ENCODE measurements around the gene FLYWCH2.

The FLYWCH2 gene, protein sequence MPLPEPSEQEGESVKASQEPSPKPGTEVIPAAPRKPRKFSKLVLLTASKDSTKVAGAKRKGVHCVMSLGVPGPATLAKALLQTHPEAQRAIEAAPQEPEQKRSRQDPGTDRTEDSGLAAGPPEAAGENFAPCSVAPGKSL

DNA sequence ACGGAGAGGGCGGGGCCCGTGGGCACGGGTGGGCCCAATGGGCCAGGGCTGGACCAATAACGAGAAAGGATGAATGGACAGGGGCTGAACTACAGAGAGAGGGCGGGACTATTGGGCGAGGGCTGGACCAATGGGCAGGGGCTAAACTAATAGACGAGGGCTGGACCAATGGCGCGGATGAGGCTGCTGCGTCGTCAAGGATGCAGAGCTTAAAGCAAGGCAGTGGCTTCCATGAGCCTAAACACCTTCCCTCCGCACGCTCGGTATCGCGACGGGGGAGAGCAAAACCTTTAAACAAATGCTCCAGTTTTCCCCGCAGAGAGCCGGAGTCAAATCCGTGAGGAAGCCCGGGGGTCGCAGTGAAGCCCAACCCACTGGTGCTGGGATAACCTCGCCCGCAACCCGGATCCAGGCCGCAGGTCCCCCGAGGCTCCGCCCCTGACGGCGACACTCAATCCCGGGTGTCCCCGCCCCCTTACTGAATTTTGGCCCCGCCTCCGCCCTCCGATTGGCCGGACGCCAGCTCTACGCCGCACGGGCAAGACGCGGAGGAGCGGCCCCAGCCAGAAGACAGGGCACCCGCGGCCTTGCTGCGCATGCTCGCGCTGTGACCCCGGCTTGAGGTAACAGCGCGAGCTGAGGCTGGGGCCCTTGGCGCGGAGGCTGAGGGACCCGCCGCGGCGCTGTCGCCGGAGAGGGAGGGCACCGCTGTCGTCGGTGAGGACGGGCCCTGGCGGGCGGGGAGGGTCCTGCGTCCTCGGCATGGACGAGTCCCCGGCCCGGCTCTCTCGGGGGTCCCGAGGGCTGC, at the start of gene FLYWCH2:
TSS of gene FLYWCH2 (plus strand) at position 566 of the 808 bp plus-strand sequence. CDS start 13,235 bp downstream, outside the sequence.
- DNase-seq (ENCODE audit: low spot score): peak; percentile 100

DNA sequence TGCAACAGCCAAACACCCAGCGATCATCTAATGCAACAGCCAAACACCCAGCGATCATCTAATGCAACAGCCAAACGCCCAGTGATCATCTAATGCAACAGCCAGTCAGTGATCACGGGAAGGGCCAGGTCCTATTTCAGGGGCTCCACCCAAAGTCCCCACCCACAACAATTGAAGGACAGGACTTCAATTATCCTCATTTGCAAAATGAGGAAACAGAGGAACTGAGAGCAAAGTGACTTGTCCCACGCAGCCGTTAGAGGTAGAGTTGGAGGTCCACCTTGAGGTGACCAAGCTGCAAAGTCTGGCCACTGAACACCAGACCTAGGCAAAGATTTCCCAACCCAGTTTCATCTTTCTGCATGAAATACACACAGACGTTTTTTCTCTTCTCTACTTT, 49.2 kb upstream of the FLYWCH2 start:
- DNase-seq (ENCODE audit: low spot score): no peak

DNA sequence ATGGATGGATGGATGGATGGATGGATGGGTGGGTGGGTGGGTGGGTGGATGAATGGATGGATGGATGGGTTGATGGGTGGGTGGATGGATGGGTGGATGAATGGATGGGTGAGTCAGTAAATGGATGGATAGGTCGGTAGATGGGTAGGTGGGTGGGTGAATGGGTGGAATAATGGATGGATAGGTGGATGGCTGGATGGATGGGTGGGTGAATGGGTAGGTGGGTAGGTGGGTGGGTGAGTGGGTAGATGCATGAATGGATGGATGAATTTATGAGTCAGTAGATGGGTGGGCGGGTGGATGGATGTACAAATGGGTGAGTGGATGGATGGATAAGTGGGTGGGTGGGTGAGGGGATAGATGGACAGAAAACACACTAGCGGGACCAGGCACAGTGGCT, 48.0 kb upstream of the FLYWCH2 start:
- DNase-seq (ENCODE audit: low spot score): no peak

DNA sequence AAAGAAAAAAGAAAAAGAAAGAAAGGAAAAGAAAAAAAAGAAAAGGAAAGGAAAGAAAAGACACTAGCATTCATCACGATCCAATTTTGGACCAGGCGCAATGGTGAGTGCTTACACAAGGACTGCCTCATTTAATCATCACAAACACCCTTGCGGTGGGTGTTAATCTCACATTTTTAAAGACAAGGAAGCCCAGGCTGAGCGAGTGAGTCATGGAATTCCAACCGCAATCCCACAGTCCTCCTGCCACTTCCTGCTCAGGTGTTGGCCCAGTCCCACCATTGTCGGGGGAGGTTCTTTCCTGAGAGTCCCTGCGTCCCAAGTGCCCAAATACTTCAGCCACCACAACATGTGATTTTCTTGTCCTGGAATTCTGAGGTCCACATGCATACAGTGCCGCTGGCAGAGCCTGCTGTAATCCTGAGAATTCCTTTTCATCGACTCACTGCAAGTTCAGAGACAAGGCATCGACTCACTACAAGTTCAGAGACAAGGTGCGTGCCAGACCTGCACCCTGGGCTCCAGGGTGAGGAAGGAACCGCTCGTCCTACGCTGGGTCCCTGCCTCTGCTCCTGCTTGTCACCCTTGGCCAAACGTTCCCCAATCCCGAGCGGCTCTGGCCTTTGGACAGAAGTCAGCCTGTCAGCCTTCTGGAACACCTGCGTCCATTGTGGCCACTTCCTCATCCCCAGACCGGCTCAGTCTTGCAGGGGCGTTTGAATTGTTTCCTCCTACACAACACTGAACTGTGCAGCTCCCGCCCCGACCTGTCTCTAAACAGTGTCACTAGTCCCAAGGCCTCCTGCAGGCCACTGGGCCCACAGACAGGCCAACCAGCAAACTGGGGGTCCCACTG, 47.1 kb upstream of the FLYWCH2 start:
- DNase-seq (ENCODE audit: low spot score): no peak

DNA sequence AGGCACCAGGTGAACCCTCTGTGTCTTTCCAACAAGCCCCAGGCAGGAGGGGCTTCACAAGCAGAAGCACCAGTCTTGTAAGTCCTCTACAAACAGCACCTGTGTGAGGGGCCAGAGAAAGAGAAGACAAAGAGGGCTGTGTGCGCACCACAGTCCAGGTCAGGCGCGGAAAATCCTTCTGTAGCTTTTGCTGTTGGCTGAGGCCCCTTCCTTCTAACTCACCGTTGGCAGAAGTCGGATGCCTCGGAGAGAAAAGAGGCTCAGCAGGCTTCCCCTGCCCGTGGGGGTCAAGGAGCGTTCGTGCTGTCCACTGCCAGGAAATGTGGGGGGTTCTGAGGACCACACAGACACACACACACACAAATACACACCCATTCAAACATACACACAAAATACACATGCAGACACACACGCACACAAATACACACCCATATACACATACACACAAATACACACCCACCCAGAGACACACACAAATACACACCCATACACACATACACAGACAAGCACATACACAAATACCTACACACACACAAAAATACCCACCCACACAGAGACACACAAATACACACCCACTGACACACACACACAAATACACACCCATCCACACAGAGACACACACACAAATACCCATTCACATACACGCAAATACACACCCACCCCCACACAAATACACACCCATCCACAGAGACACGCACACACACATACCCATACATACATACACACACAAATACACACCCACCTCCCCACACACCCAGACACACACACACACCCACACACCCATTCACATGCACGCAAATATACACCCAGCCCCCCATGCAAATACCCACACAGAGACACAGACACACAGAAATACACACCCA, 46.1 kb upstream of the FLYWCH2 start:
- DNase-seq (ENCODE audit: low spot score): no peak

DNA sequence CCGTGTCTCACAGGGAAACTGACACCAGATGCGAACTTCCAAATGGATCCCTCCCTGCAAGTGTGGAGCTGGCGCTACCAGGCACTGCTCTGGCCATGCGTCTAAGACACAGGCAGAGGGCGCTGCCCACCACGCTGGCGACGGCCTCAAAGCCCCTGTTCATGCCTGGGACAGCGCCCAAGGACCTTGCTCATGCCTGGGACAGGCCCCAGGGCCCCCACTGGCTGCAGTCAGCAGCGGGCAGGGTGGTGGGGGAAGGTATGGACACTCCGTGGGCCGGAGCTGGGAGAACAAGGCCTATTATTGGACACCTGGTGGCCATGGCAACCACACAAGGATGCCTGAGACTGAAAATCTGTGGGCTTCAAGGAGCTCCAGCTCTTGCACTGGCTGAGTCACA, 44.1 kb upstream of the FLYWCH2 start:
- DNase-seq (ENCODE audit: low spot score): peak; percentile 86

DNA sequence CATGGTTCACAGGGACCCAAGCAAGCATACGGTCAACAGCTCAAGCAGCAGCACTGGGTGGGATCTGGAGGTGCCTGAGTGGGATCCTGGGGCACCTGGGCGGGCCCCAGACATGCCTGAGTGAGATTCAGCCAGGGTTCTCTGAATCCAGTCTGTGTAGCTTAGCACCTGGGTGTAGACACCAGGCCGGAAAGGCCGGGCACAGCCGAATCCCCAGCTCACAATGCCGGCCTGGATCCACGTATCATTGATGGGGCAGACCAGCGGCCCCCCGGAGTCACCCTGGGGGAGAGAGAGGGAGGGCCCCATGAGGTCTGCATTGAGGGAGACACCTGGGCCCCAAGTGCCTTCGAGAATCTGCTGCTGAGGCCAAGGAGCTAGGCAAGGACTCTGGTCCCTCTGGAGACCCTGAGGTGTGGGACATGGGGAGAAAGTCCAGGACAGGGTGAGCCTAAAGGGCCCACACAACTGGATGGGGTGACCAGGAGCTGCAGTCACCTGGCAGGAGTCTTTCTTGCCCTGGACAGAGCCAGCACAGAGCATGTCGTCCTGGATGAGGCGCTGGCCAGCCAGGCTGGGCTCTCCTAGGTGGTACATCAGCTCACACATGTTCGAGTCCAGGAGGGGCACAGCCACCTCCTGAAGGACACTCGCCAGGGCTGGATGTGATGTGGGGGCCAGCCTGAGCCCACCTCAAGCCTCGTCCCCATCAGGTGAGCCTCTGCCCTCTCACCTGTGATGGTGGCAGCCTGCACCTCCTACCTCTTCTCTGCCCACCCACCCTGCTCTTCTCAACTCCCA, 43.2 kb upstream of the FLYWCH2 start:
- no peak for DNase-seq (ENCODE audit: low spot score)

DNA sequence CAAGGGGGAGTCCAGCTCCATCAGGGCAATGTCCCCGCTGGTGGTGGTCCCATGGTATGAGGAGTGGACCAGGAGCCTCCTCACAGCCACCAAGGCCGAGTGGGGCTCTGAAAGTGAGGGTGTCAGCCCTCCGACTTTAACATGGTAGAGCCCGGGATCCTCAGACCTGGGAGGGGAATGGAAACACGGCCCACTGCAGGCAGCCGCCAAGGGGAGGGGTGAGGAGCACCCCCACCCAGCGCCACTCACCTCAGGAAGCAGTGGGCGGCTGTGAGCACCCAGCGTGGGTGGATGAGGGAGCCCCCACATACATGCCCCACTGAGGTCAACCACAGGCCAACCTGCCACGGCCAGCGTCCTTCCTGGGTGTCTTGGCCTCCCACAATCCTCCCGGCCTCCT, 42.1 kb upstream of the FLYWCH2 start:
- no peak for DNase-seq (ENCODE audit: low spot score)

DNA sequence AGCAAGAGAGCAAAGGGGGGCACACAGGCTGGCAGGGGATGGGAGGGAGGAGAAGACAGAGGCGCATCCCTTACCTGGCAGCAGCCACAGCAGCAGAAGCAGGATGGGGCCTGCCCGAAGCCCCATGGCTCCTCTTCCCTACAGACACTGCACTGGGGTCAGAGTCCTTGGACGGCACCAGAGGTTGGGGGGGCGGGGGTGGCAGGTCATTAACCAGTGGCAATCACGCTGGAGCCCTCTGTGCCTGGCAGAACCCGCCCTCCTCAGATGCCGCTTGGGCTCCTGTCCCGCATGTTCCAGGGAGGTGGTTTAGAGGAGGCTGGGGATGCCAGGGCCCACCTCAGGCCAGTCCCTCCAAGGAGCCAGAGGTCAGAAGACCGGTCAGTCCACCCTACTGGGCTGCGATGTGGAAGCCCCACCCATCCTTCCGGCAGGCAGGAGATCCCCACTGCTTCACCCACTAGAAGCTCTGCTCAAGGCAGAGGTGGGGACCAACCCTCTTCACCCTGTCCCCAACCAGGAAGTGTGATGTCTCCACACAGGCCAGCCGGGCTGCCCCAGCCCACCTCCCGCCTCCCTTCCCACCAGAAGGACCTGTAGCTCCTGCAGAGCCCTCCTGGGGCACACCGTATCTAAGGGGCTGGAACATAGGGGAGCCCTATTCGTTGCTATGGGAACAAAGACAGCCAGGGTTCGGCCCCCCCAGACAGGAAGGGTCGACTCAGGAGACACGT, 41.2 kb upstream of the FLYWCH2 start:
- no peak for DNase-seq (ENCODE audit: low spot score)

DNA sequence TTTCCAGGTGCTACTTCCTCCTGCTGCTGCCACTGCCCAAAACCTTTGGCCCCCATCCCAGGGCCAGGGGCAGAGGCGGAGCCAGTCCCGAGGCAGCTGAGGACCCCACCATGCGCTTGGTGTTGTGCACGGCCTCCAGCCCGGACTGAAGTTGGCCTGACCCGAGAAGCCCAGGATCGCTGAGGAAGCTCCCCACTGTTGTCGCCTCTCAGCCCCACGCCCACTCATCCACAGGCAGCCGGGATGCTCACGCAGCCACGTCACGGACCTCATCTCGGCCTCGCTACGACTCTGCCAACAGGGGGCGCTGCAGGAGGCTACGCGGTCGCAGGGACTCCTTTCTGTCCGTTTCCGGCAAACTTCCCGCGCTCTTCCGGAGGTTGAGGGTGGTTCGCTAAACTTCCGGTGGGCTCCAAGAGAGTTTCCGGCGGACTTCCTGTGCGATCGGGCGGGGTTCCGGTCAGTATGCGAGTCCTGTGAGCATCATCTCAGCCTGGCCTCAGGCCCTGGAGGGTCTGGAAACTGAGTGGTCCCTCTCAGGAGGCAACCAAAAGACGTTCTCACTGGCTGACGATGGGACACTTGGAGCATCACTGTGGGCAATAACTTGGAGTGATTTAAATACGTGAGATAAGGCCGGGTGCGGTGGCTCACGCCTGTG, 40.5 kb upstream of the FLYWCH2 start:
- peak; percentile 68 for DNase-seq (ENCODE audit: low spot score)

DNA sequence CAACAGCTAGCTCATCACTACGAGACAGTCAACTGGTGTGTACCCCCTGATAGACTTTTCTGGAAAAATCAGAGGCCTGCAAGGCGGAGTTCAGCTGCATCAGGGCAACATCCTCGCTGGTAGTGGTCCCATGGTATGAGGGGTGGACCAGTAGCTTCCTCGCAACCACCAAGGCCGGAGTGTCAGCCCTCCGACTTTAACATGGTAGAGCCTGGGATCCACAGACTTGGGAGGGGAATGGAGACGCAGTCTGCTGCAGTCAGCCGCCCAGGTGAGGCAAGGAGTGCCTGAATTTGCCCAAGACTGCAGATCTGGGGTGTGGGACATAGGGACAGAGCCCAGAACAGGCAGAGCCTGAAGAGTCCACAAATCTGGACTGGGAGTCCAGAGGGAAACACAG, 39.5 kb upstream of the FLYWCH2 start:
- no peak for DNase-seq (ENCODE audit: low spot score)

DNA sequence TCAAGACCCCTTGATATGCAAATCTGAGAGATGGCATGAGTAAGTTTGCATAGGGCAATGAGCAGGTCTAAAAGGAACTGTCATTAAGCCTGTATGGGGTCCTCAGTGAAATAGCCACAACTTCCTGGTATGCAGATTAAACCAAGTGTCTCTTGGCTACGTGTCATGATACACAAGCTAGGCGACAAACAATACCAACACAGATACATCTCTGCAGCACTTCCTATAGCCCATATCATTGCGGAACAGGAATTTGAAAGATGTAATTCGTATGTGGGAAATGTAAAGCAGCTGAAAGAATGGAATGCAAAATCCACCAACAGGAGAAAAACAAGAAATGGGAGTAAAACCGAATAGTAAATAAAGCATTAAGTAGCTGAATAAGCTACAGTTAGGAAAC, 37.9 kb upstream of the FLYWCH2 start:
- DNase-seq (ENCODE audit: low spot score): no peak

DNA sequence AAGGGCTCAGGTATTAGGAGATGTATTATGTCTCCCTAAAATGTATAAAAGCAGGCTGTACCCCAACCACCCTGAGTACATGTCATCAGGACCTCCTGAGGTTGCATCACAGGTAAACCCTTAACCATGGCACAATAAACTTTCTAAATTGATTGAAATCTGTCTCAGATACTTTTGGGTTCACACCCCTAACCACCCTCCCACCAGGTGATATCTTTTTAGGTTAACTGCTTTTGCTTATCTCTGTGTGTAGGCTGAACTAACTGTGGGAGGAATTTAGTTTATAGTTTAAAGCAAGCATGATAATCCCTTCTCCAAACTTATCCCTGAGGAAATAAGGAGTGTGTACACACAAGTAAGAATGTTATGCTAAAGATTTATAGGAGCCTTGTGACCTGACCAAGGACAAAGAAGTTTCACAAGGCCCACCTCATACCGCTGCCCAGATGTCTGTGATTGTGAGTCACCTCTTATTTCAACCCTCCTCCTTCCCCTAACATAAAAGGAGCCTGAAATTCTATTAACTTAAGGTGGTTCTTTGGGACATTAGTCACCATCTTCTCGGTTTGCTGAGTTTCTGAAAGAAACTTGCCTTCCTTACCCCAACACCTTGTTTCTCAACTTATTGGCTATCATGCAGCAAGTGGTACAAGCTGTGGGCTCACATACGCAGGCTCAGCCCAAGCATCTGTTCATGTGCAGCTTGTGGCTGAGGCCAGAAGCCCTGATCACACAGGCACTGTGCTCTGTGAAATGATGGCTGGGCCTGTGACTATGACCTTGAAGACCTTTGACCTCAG, 36.3 kb upstream of the FLYWCH2 start:
- DNase-seq (ENCODE audit: low spot score): no peak

DNA sequence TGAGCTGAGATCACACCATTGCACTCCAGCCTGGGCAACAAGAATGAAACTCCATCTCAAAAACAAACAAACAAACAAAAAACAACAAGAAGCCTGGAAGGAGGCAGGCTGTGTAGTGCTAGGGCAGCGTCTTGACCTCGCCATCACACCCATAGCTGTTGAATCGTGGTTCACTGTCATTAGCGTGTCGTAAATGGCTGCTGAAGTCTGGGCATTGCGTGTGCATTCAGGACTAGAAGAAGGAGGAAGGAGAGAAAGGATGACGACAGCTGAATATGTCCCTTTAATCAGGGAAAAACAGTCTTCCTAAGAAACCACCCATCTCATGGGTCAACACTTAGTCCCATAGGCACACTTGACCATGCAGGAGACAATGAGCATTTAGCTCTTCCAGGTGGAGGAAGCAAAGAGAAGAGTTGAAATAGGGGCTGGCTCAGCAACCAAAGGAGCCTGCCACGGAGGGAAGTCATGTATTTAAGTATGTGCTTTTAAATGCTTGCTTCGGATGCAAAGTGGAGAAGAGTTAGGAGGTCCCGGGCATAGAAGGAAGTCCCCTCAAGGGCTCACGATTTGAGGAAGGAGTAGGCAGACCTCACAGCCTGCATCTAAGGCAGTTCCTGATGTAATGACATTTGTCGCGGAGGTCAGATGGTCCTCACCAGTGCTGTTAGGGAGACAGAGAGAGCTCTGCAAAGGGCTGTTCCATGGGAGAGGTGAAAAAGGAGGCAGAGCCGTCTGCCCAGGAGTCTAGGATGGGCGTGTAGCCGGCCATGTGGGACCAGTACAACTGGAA, 33.9 kb upstream of the FLYWCH2 start:
- peak; percentile 20 for DNase-seq (ENCODE audit: low spot score)

DNA sequence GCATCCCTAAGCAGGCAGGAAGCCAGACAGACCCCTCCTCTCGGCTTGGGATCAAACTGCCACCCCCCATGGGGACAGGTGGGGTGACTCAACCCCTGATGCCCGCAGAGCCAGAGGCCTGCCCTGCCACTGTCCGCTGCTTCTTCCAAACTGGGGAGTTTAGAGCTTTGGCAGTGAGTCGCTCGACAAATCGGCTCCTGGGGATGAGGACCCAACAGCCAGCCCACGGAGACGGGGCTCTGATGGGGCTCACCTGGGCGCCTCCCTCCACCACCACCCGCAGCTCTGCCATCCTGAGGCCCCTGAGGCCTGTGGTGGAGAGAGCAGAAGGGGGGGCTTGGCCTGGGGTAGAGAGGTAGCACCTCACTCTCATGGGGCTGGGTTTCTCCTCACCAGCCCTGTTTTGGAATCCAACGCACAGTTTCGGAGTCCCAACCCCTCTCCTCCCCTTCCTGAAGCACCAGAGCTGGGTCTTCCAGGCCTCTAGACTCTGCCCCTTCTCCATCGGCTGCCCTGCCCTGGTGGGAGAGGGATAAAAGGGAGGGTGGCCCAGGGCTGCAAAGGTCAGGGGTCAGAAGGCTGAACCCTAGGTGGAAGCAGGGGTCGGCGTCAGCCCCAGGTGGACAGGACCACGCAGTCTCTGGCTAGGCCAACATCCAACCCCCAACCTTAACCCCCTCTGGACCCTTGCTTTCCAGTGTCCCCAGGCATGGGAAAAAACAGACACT, 30.8 kb upstream of the FLYWCH2 start:
- no peak for DNase-seq (ENCODE audit: low spot score)

DNA sequence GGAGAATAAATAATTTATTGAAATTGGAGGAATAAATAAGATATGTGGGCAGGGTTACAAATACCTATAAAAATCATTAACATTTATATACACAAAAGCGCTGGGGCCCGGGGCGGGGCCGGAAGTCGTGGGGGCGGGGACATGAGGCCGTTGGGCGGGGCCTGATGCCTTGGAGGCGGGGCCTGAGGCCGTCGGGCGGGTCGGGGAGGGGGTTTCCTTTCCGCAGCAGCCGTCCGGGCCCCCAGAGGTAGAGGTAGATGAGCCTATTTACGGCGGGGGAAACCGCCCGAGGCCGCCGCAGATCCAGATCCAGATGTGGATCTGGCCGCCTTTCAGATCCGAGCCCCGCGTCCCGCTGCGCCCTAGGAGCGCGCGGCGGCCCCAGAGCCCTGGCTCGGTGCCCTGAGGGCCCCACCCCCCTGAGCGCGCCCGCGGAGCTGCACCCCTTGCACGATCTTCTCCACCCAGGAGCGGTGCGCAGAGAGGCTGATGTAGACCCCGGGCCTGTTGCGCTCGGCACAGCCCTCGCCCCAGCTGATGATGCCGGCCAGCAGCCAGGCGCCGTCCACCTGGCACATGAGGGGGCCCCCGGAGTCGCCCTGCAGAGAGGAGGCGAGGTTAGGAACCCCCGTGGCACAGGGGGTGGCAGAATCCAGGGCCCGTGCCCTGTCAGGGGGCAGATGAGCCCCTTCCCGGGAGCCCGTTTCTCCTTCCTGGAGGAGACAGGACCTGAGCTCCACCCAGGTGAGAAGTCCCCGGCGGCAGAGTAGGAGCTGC, 30.1 kb upstream of the FLYWCH2 start:
- DNase-seq (ENCODE audit: low spot score): no peak
